Raji (cell line): ENCODE measurements around the gene GRK4.

Source experiments
- POLR2A ChIP-seq: IDR thresholded peaks from 2 replicates; pipeline ENCODE4 v1.6.1; 2011; ENCODE audit warnings: low read depth, low read length, control low read depth; ENCODE audit not compliant: insufficient read depth

GRK4 gene

GRCh38 chr4:2963175-2963965 is at the start of gene GRK4, which contains the start of gene NOP14:
Gene GRK4, plus strand, starts transcription at chr4:2963571. Its CDS starts 500 bp downstream, at chr4:2964071.
Gene NOP14, minus strand, starts transcription at chr4:2963406. Its CDS starts 87 bp downstream, at chr4:2963319.
- peak; percentile 88 for TF ChIP-seq POLR2A

DNA sequence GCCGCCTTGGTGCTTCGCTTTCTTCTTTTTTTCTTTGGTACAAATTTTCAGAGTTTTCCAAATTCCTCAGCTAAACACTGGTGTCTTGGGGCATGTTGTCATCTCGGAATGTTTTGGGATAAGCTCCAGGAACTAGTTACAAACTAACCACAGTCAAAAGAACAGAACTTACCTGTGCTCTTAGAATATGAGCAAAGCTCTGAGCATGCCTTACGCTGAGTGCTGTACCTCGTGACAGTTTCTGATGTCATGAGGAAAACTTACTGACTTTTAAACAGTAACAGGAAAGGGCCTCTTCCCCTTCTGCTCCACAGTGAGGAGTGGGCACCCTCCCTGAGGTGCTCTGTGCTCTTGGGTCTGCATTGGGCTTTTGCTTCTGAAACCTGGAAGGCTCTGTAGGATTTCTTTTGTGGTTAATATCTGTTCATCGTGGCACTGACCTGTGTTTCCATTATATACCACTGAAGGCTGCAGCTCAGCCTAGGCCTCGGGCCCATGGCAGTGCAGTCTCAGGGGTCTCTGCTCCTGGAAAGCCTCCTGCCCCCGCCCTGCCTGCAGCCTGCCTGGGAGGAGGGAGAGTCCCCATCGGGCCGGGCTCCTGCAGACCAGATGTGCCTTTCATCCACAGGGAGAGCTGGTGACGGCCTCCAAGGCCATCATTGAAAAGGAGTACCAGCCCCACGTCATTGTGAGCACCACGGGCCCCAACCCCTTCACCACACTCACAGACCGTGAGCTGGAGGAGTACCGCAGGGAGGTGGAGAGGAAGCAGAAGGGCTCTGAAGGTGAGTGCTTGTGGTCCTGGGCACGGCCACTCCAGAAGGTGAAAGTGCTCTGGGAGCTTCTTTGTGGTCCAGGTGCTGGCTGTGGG is 48.9 kb upstream of the GRK4 start:
- no peak for TF ChIP-seq POLR2A

DNA sequence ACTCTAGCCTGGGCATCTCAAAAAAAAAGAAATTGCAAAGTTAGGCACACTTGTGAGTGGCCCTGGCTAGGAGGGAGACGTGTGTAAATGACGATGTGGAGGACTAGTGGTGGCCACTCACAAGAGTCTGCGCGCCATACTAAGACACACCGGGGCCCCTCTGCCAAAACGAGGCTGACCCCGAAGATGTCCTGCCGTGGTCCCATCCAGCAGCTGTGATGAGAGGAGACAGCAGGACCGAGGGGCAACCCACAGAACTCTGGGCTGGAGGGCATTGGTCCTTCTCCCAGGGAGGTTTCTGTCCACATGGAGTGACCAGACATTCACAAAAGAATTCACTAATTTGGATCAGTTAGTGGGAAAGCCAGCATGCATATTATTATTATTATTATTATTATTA is 47.6 kb upstream of the GRK4 start:
- TF ChIP-seq POLR2A = no peak

- no peak for TF ChIP-seq POLR2A
These were observed 40.2 kb upstream of the GRK4 start for GRCh38 chr4:2923141-2923551.

GRCh38 chr4:2923668-2924173 is 39.6 kb upstream of the GRK4 start:
- no peak for TF ChIP-seq POLR2A

DNA sequence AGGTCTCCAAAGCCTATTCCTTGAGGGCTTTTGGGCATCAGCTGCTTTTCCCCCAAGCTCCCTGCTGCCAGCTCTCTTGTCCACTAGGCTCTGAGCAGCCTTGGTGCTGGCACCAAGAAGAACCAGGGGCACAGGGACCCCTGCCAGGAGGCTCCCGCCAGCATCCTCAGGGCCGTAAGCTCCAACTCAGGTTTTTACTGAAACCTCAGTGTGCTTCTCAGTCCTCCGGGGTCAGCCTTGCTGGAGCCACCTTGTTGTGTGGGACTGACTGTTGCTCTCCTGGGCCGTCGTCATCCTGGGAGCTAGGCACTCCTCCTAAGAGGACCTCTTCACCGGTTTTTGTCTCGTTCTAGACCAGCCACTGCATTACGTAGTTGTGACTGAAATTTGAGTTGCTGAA is 39.1 kb upstream of the GRK4 start:
- no peak for TF ChIP-seq POLR2A

DNA sequence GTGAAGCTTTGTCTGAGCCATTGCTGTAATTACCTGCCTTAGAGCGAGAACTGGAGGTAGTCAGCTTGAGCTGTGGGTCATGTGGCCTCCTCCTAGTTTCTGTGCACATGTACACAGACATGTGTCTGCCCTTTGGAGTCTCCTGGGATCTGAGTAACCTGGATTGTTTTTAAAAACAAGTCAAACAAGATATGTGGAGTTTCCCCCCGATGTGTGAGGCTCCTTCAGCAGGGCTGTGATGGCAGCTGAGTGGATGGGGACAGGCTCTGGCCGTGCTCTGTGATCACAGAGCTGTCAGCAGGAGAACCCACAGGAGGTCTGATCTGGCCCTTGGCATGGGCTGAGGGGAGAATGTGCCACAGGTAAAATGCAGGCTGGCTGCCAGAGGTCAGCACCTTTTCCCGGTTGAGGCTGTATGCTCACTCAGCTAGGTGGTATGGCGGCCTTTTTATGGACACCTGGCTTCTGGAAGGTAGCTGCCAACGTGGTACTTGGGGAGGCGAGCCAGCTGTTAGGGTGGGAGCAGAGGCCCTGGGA is 38.5 kb upstream of the GRK4 start:
- no peak for TF ChIP-seq POLR2A

DNA sequence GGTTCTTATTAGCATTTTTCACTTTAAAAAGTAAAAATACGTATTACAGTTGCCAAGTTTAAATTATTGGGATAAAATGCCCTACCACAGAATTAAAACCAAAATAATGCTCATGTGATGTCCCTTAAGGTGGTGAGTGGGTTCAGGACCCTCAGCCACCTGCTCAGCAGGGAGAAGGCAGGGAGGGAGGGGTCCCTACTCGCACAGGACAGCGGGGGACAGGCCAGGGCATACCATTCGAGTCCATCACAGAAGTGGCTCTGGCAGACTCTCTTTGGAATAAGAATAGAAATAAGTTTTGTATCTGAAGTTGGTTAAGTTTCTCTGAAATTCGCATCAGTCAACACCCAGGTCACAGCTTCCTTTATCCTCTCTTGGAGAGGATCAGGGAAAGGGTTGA is 37.9 kb upstream of the GRK4 start:
- TF ChIP-seq POLR2A = no peak

DNA sequence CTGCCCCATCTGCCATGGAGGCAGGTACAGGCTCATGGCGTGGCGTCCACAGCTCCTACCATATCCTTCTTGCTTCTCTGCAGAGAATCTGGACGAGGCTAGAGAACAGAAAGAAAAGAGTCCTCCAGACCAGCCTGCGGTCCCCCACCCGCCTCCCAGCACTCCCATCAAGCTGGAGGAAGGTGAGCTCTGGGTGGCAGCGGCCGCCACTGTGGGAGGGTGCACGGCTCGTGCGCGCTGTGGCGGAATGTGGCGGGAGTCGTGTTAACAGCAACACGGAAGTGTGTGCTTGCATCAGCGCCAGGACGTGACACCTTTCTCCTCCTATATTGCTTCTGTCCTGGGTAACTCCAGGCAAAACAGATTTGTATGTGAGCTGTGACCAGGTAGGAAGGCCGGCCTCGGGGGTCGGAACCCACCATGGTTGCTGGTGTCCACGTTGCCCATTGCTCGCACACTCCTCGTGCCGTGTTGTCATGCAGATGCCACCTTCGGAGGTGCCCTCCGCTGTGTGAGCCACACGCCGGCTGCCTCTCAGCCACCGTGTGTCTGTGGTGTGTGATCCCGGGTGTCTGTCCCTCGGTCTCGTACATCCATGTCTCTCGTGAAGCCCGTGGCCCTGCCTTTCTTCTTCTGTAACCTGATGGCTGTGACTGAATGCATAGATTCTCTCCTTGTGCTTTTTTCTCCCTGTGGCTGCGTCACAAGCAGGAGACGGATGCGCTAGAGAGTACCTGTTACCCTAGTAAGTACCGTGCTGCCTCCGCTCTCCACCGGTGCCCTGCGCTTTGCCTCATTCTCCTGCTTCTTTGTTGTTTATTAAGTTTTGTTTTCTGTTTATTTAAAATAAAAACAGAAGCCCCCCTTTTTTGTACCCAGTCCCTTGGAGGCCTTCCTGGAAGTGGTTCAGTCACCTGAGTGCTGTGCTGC is 37.2 kb upstream of the GRK4 start:
- TF ChIP-seq POLR2A = no peak

DNA sequence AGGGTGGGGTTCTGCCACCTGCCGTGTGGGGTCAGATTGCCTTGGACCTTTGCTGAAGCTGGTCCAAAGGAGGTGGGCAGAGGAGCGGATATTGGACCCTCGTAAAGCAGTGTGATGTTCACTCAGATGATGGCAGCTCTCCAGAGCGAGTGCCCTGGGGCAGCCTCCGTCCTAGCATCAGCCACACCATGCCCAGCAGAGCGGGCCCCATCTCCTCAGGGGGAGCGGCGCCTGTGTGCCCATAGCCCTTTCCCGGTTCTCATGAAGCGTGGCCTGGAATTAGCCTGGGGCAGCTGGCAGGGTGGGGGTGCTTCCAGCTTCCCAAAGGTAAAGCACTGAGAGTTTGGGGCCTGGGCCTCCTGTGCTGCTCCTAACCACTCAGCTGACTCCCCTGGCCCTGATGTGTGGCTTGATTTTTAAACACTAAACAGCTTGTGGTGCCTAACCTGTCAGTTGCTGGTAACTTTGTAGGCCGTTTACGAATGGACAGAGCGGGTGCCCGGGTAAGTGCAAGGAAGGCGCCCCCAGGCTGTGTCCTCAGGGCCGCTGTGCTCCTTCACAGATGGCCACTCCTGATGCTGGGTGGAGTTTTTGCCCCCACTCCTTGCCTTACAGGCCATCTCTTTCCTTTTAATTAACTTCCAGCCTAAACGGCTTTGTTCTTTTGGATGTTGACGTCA is 36.2 kb upstream of the GRK4 start:
- no peak for TF ChIP-seq POLR2A

GRCh38 chr4:2927696-2928075 is 35.7 kb upstream of the GRK4 start:
- no peak for TF ChIP-seq POLR2A

GRCh38 chr4:2928242-2929176 is 34.9 kb upstream of the GRK4 start:
- no peak for TF ChIP-seq POLR2A

DNA sequence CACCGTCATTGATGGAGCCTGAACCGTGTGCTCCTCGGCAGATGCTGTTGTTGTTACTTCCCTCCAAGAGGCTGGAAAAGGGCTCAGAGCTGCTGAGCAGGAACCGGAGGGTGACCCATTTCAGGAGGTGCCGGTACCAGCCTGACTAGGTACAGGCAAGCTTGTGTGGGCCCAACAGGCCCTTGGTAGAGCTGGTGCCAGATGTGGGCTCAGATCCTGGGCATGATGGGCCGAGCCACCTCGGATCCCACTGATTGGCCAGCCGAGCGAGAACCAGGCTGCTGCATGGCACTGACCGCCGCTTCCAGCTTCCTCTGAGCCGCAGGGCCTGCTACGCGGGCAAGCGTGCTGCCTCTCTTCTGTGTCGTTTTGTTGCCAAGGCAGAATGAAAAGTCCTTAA is 33.9 kb upstream of the GRK4 start:
- no peak for TF ChIP-seq POLR2A

- TF ChIP-seq POLR2A = no peak
These were observed 33.1 kb upstream of the GRK4 start for GRCh38 chr4:2930135-2930757.
